Activated T-cell treated with anti-CD3 and anti-CD28 coated beads, Interleukin-2, amount 50 U/mL, for 4 hours (primary cell): ENCODE measurements around the gene ARF1. TPM values are rescaled to one million over a fixed set of nuclear protein-coding genes. Genes with fewer than 3 reads are reported as not detected.

Experiments used
- total RNA-seq, 3 donors: library from RNA; stranded (reverse); gene quantifications; one replicate each; pipeline ENCODE4 v1.2.1, GENCODE V29; 2021

The ARF1 gene
- total RNA-seq, 3 donors from 2014 or later, result 404 to 411 (median 408) TPM

Other genes starting within 250 kb of the ARF1 start
- under 1 TPM; 0.05 to 0.08 (median 0.05) TPM for gene WNT9A, start 134.8 kb upstream of the ARF1 start, total RNA-seq
- gene WNT3A, start 75.7 kb upstream of the ARF1 start, total RNA-seq, result not detected
- gene C1orf35, start 20.6 kb downstream of the ARF1 start, total RNA-seq, result 10 to 100 TPM; 41.0 to 41.9 (median 41.7) TPM
- 10 to 100 TPM; 82.3 to 93.0 (median 89.5) TPM for gene MRPL55, start 26.6 kb downstream of the ARF1 start, total RNA-seq
- 100 to 1,000 TPM; 219 to 248 (median 242) TPM for gene GUK1, start 57.6 kb downstream of the ARF1 start, total RNA-seq
- under 1 TPM; 0.49 to 0.79 (median 0.53) TPM for gene GJC2, start 67.2 kb downstream of the ARF1 start, total RNA-seq
- 10 to 100 TPM; 14.5 to 17.6 (median 15.9) TPM for gene IBA57, start 83.1 kb downstream of the ARF1 start, total RNA-seq
- 1 to 10 TPM; 6.3 to 9.3 (median 7.5) TPM for gene OBSCN, start 125.3 kb downstream of the ARF1 start, total RNA-seq